Activated T-cell treated with anti-CD3 and anti-CD28 coated beads, Interleukin-2, amount 50 U/mL, for 72 hours (primary cell): ENCODE results near the gene ACOXL. TPM values are rescaled to one million over a fixed set of nuclear protein-coding genes. Genes with fewer than 3 reads are reported as not detected.

Source experiments
- ATAC-seq, 2 donors: fragments of 150-1000 bp; cut with Tn5 transposase; replicated peaks in 1 of 2; 2 replicates each; pipeline ENCODE4 v1.10.0; 2021; ENCODE audit warnings: moderate library complexity in 2 of 2, mild to moderate bottlenecking in 1 of 2
- DNase-seq, 2 donors: peaks; one replicate each; pipeline ENCODE4 v3.0.0; 2021 to 2022; ENCODE audit warnings: mixed read lengths in 1 of 2
- H3K27ac Mint-ChIP-seq: one replicate; pipeline ENCODE4 v1.8.0; 2022; ENCODE audit warnings: mild to moderate bottlenecking, moderate library complexity, mixed read lengths
- H3K27me3 Mint-ChIP-seq: one replicate; pipeline ENCODE4 v1.8.0; 2022; ENCODE audit warnings: low read depth, mixed read lengths
- H3K36me3 Mint-ChIP-seq, 2 donors: one replicate each; pipeline ENCODE4 v1.8.0; 2022; ENCODE audit warnings: mixed read lengths in 2 of 2, mild to moderate bottlenecking in 1 of 2; ENCODE audit not compliant: insufficient read depth in 2 of 2
- H3K4me1 Mint-ChIP-seq: one replicate; pipeline ENCODE4 v1.8.0; 2022; ENCODE audit warnings: low read depth, mixed read lengths
- H3K4me3 Mint-ChIP-seq, 2 donors: one replicate each; pipeline ENCODE4 v1.8.0; 2022; ENCODE audit warnings: mild to moderate bottlenecking in 2 of 2, mixed read lengths in 2 of 2, moderate library complexity in 2 of 2
- H3K9me3 Mint-ChIP-seq, 2 donors: one replicate each; pipeline ENCODE4 v1.8.0; 2022; ENCODE audit warnings: mixed read lengths in 2 of 2
- total RNA-seq, 2 donors: library from RNA; stranded (reverse); gene quantifications; one replicate each; pipeline ENCODE4 v1.2.3, GENCODE V29; 2022

The ACOXL gene
- total RNA-seq, 2 donors from 2014 or later = 0.19 to 0.44 TPM

- Mint-ChIP-seq H3K27ac (no peak overlapping the region), H3K9me3 (peaks cover 0 to 3% of the 10 kb centered on the region in 2 donors), H3K36me3 (no peaks in the 10 kb centered on the region), H3K27me3 (peaks cover 95% of the 10 kb centered on the region), H3K4me3 (no peak overlapping the region), H3K4me1 (no peaks in the 10 kb centered on the region)
- DNase-seq (no peak), ATAC-seq (no peak)
Observed at GRCh38 chr2:110796716-110797301, 64.4 kb downstream of the ACOXL start.

DNA sequence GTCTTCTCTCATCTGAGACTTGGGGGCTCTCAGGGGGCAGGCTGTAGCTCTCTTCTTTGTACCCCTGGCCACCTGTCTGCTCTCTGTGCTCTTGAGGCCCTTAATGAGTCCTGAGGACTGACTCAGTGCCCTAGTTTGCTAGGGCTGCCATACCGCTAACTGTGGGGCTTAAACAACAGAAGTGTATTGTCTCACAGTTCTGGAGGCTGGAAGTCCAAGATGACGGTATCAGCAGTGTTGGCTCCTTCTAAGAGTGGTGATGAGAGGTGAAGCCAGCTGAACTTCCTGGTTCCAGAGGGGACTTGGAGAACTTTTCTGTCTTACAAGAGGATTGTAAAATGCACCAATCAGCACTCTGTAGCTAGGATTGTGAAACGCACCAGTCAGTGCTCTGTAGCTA lies 67.0 kb downstream of the ACOXL start:
- Mint-ChIP-seq H3K9me3 (peaks cover 1 to 4% of the 10 kb centered on the region in 2 donors), H3K4me1 (peaks cover 3% of the 10 kb centered on the region), H3K27ac (no peak overlapping the region), H3K27me3 (peaks cover 90% of the 10 kb centered on the region), H3K4me3 (no peak overlapping the region), H3K36me3 (no peaks in the 10 kb centered on the region)
- no peak for ATAC-seq
- no peak for DNase-seq

GRCh38 chr2:110800611-110801402 lies 68.4 kb downstream of the ACOXL start:
- peaks cover 6 to 7% of the 10 kb centered on the region in 2 donors for H3K9me3 Mint-ChIP-seq
- no peak overlapping the region for H3K4me3 Mint-ChIP-seq
- H3K4me1 Mint-ChIP-seq = peaks cover 18% of the 10 kb centered on the region
- no peak overlapping the region for H3K27ac Mint-ChIP-seq
- peaks cover 76% of the 10 kb centered on the region for H3K27me3 Mint-ChIP-seq
- H3K36me3 Mint-ChIP-seq = peaks cover 2% of the 10 kb centered on the region in 2 donors
- ATAC-seq (no peak), DNase-seq (no peak)

GRCh38 chr2:110802208-110802932 lies 70.0 kb downstream of the ACOXL start:
- DNase-seq (no peak), ATAC-seq (no peak)
- Mint-ChIP-seq H3K9me3 (peaks cover 6 to 7% of the 10 kb centered on the region in 2 donors), H3K27me3 (peaks cover 75% of the 10 kb centered on the region), H3K4me3 (no peak overlapping the region), H3K4me1 (peaks cover 23% of the 10 kb centered on the region), H3K27ac (no peak overlapping the region), H3K36me3 (peaks cover 2% of the 10 kb centered on the region in 2 donors)

GRCh38 chr2:110804433-110804832 lies 72.1 kb downstream of the ACOXL start:
- peaks cover 76% of the 10 kb centered on the region for H3K27me3 Mint-ChIP-seq
- H3K36me3 Mint-ChIP-seq = peaks cover 2% of the 10 kb centered on the region in 2 donors
- ATAC-seq = no peak
- H3K4me1 Mint-ChIP-seq = peaks cover 28% of the 10 kb centered on the region
- H3K4me3 Mint-ChIP-seq = peak overlapping the region in 1 of 2 donors; percentile 37
- DNase-seq = no peak
- H3K9me3 Mint-ChIP-seq = peaks cover 6 to 7% of the 10 kb centered on the region in 2 donors
- H3K27ac Mint-ChIP-seq = peak overlapping the region; percentile 15

- peaks cover 2% of the 10 kb centered on the region in 2 donors for H3K36me3 Mint-ChIP-seq
- peak; percentile 65 to 81 for DNase-seq
- H3K9me3 Mint-ChIP-seq = peaks cover 3 to 6% of the 10 kb centered on the region in 2 donors
- H3K4me3 Mint-ChIP-seq = peak overlapping the region; percentile 20 to 37
- H3K4me1 Mint-ChIP-seq = peaks cover 28% of the 10 kb centered on the region
- H3K27me3 Mint-ChIP-seq = peaks cover 75% of the 10 kb centered on the region
- no peak overlapping the region for H3K27ac Mint-ChIP-seq
- ATAC-seq = peak; percentile 99 to 100
Observed at GRCh38 chr2:110804915-110805314, 72.5 kb downstream of the ACOXL start.

GRCh38 chr2:110805894-110806452 lies 73.6 kb downstream of the ACOXL start:
- Mint-ChIP-seq H3K27me3 (peaks cover 75% of the 10 kb centered on the region), H3K36me3 (peaks cover 2 to 4% of the 10 kb centered on the region in 2 donors), H3K4me3 (no peak overlapping the region), H3K4me1 (peaks cover 28% of the 10 kb centered on the region), H3K9me3 (peaks cover 3 to 9% of the 10 kb centered on the region in 2 donors), H3K27ac (no peak overlapping the region)
- ATAC-seq = no peak
- peak in 1 of 2 donors; percentile 14 for DNase-seq

GRCh38 chr2:110807522-110807921 lies 75.1 kb downstream of the ACOXL start:
- DNase-seq (no peak), ATAC-seq (no peak)
- H3K9me3 Mint-ChIP-seq = peaks cover 3 to 9% of the 10 kb centered on the region in 2 donors
- peaks cover 68% of the 10 kb centered on the region for H3K27me3 Mint-ChIP-seq
- H3K4me1 Mint-ChIP-seq = peaks cover 38% of the 10 kb centered on the region
- H3K4me3 Mint-ChIP-seq = no peak overlapping the region
- peaks cover 2 to 4% of the 10 kb centered on the region in 2 donors for H3K36me3 Mint-ChIP-seq
- no peak overlapping the region for H3K27ac Mint-ChIP-seq

DNA sequence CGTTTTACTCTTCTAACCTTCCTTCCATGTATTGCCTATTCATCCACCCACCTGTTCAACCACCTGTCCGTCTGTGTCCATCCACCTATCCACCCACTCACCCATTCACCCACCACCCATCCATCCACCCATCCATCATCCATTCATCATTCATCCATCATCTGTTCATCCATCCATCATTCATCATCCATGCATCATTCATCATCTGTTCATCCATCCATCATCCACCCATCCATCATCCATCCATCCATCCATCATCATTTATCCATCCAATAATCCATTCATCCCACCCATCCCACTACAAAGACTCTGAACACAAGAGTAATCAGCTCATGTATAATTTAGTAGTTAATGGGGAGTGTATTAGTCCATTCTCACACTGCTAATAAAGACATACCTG lies 78.0 kb downstream of the ACOXL start:
- no peak for ATAC-seq
- Mint-ChIP-seq H3K27ac (no peak overlapping the region), H3K9me3 (peaks cover 0 to 3% of the 10 kb centered on the region in 2 donors), H3K36me3 (peaks cover 0 to 2% of the 10 kb centered on the region in 2 donors), H3K27me3 (peaks cover 55% of the 10 kb centered on the region), H3K4me1 (peaks cover 36% of the 10 kb centered on the region), H3K4me3 (no peak overlapping the region)
- no peak for DNase-seq

DNA sequence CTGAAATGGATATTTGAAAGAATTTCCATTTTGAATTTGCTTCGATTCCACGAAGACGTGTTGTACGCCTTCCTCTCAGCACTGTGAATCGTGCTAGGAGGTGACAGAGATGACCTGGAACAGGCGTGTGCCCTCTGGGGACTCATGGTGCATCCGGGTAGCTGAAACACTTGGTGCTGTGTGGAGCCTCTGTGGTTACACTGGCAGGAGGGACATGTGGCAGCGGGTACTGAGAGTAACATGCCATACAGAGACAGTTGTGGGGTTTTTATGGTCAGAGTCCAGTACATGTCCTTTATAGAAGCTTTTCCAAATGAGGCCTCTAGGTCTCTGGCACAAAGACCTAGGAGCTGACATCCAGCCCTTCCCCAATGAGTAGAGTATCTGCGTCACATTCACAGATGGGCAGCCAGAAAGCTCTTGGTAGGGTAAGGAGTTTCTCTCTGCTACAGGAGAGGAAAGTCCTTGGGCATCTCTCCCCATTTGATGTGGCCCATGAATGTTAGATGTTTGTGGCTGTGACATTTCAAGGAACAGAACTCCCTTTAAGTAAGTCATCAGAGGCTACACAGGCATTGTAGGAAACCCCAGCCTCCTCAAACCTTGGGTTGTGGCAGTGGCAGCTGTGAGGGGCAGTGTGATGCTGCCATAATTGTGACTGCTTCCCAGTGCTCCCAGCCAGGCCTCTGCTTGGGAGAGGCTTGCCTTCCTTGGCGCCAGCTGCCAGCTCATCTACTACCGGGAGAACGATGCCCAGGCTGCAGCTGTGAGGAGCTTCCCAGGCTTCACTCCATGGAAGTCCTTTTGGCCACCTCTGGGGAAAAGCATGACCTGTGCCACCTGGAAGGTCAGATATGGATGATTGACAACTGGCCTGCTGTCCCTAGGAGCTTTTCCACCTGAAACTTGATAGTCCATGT lies 80.6 kb downstream of the ACOXL start:
- Mint-ChIP-seq H3K27ac (no peak overlapping the region), H3K4me3 (no peak overlapping the region), H3K4me1 (peaks cover 26% of the 10 kb centered on the region), H3K36me3 (peaks cover 0 to 2% of the 10 kb centered on the region in 2 donors), H3K27me3 (peaks cover 44% of the 10 kb centered on the region), H3K9me3 (peaks cover 2 to 3% of the 10 kb centered on the region in 2 donors)
- DNase-seq (no peak), ATAC-seq (no peak)

- Mint-ChIP-seq H3K36me3 (peaks cover 0 to 2% of the 10 kb centered on the region in 2 donors), H3K27me3 (peaks cover 41% of the 10 kb centered on the region), H3K9me3 (peaks cover 2 to 3% of the 10 kb centered on the region in 2 donors), H3K4me3 (no peak overlapping the region), H3K4me1 (peaks cover 22% of the 10 kb centered on the region), H3K27ac (no peak overlapping the region)
- ATAC-seq (no peak), DNase-seq (no peak)
Observed at GRCh38 chr2:110813896-110814295, 81.5 kb downstream of the ACOXL start.

DNA sequence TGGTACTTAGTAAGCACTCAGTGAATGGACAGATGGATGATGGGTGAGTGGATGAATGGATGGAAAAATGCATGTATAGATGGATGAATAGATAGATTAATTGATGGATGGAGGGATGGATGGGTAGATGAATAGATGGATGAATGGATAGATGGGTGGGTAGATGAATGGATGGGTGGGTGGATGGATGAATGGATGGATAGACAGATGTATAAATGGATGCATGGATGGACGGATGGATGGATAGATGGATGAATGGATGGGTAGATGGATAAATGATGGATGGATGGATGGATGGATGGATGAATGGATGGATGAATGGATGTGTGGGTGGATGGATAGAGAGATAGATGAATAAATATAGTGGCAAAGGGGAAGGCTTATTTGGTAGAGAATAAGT lies 83.6 kb downstream of the ACOXL start:
- Mint-ChIP-seq H3K4me3 (no peak overlapping the region), H3K27me3 (peaks cover 42% of the 10 kb centered on the region), H3K36me3 (no peaks in the 10 kb centered on the region), H3K27ac (no peak overlapping the region), H3K4me1 (peaks cover 28% of the 10 kb centered on the region), H3K9me3 (peaks cover 0 to 2% of the 10 kb centered on the region in 2 donors)
- ATAC-seq = no peak
- DNase-seq = no peak
